WTC11 (cell line): ENCODE results near the gene CACTIN. TPM values are rescaled to one million over a fixed set of nuclear protein-coding genes. Genes with fewer than 3 reads are reported as not detected.

ENCODE experiments used
- ATAC-seq: fragments of 200-7000 bp; cut with Tn5 transposase; 2 replicates; pipeline ENCODE4 v1.10.0; 2021; ENCODE audit warnings: mild to moderate bottlenecking, moderate library complexity
- CTCF ChIA-PET: fragments of 300-600 bp; sonication (Branson Sonifier 250); formaldehyde crosslinking; loops from one replicate; lab custom pipeline; 2021; ENCODE audit warnings: antibody characterized with exemption; lab: Charles Lee
- POLR2A ChIA-PET: fragments of 350-600 bp; sonication (Branson Sonifier 250); formaldehyde crosslinking; loops from one replicate; lab custom pipeline; 2021; ENCODE audit warnings: antibody characterized with exemption; lab: Charles Lee
- DNase-seq: peaks from one replicate; pipeline ENCODE4 v3.0.0; 2021; ENCODE audit warnings: low spot score
- H3K27ac Mint-ChIP-seq: 2 replicates; pipeline ENCODE4 v1.8.0; 2021; ENCODE audit warnings: mixed read lengths
- H3K27me3 Mint-ChIP-seq: 2 replicates; pipeline ENCODE4 v1.8.0; 2021; ENCODE audit warnings: low read depth, mild to moderate bottlenecking, moderate library complexity, mixed read lengths
- H3K36me3 Mint-ChIP-seq: 2 replicates; pipeline ENCODE4 v1.8.0; 2021; ENCODE audit warnings: mixed read lengths
- H3K4me1 Mint-ChIP-seq: 2 replicates; pipeline ENCODE4 v1.8.0; 2022; ENCODE audit warnings: mixed read lengths
- H3K4me3 Mint-ChIP-seq: 2 replicates; pipeline ENCODE4 v1.8.0; 2021; ENCODE audit warnings: mild to moderate bottlenecking, moderate library complexity, mixed read lengths
- H3K9me3 Mint-ChIP-seq: 2 replicates; pipeline ENCODE4 v1.8.0; 2021; ENCODE audit warnings: mixed read lengths
- CBFB ChIP-seq: sonication (generic); formaldehyde crosslinking; IDR thresholded peaks from 2 replicates; pipeline ENCODE4 v1.8.1; 2022; ENCODE audit warnings: mild to moderate bottlenecking, low read depth, missing genetic modification reagents
- ELF4 ChIP-seq: sonication (generic); formaldehyde crosslinking; IDR thresholded peaks from 2 replicates; pipeline ENCODE4 v1.8.1; 2022; ENCODE audit warnings: low read depth, mild to moderate bottlenecking, moderate library complexity, missing genetic modification reagents
- EMX1 ChIP-seq: fragments of 250-450 bp; sonication (Bioruptor Pico); IDR thresholded peaks from 2 replicates; pipeline ENCODE4 v1.8.0; 2021; ENCODE audit warnings: mild to moderate bottlenecking
- FOXP1 ChIP-seq: sonication (generic); formaldehyde crosslinking; IDR thresholded peaks from 2 replicates; pipeline ENCODE4 v1.8.0; 2022; ENCODE audit warnings: missing genetic modification reagents, mild to moderate bottlenecking, moderate library complexity, borderline replicate concordance
- JUN ChIP-seq: sonication (generic); formaldehyde crosslinking; IDR thresholded peaks from 2 replicates; pipeline ENCODE4 v1.8.0; 2023; ENCODE audit warnings: mild to moderate bottlenecking, missing genetic modification reagents
- MXD4 ChIP-seq: fragments of 250-450 bp; sonication (Bioruptor Pico); IDR thresholded peaks from 2 replicates; pipeline ENCODE4 v1.8.0; 2021; ENCODE audit warnings: mild to moderate bottlenecking, moderate library complexity, borderline replicate concordance
- NFATC4 ChIP-seq: fragments of 250-450 bp; sonication (Bioruptor Pico); IDR thresholded peaks from 2 replicates; pipeline ENCODE4 v1.9.0; 2021; ENCODE audit warnings: mild to moderate bottlenecking
- NFE2L1 ChIP-seq: sonication (generic); formaldehyde crosslinking; IDR thresholded peaks from 2 replicates; pipeline ENCODE4 v1.8.1; 2023; ENCODE audit warnings: missing genetic modification reagents
- NR1H2 ChIP-seq: sonication (generic); formaldehyde crosslinking; IDR thresholded peaks from 2 replicates; pipeline ENCODE4 v1.9.0; 2021; ENCODE audit warnings: mild to moderate bottlenecking, moderate library complexity, missing genetic modification reagents
- NR2C2 ChIP-seq: sonication (generic); formaldehyde crosslinking; IDR thresholded peaks from 2 replicates; pipeline ENCODE4 v1.8.0; 2022; ENCODE audit warnings: mild to moderate bottlenecking, missing genetic modification reagents
- NR3C1 ChIP-seq: sonication (generic); formaldehyde crosslinking; conservative IDR thresholded peaks from 2 replicates; pipeline ENCODE4 v1.8.1; 2023; ENCODE audit warnings: low read depth, mild to moderate bottlenecking, missing genetic modification reagents
- OVOL2 ChIP-seq: fragments of 250-450 bp; sonication (Bioruptor Pico); IDR thresholded peaks from 2 replicates; pipeline ENCODE4 v1.9.0; 2021; ENCODE audit warnings: mild to moderate bottlenecking, borderline replicate concordance
- RORB ChIP-seq: fragments of 250-450 bp; sonication (Bioruptor Pico); IDR thresholded peaks from 2 replicates; pipeline ENCODE4 v1.9.0; 2021; ENCODE audit warnings: mild to moderate bottlenecking
- TCF7 ChIP-seq: sonication (generic); formaldehyde crosslinking; IDR thresholded peaks from 2 replicates; pipeline ENCODE4 v1.8.0; 2022; ENCODE audit warnings: mild to moderate bottlenecking, low read depth, missing genetic modification reagents, moderate library complexity
- ZNF138 ChIP-seq: sonication (generic); formaldehyde crosslinking; conservative IDR thresholded peaks from 2 replicates; pipeline ENCODE4 v1.8.1; 2022; ENCODE audit warnings: mild to moderate bottlenecking, moderate library complexity, missing genetic modification reagents
- ZNF219 ChIP-seq: sonication (generic); formaldehyde crosslinking; IDR thresholded peaks from 2 replicates; pipeline ENCODE4 v1.8.0; 2023; ENCODE audit warnings: missing genetic modification reagents, mild to moderate bottlenecking, borderline replicate concordance
- ZNF671 ChIP-seq: fragments of 250-450 bp; sonication (Bioruptor Pico); IDR thresholded peaks from 2 replicates; pipeline ENCODE4 v1.8.0; 2021; ENCODE audit warnings: mild to moderate bottlenecking
- total RNA-seq: library from RNA; stranded (reverse); gene quantifications from 3 replicates; pipeline ENCODE4 v1.2.3, GENCODE V29; 2021
- TF ChIP-seq, protein P1 (sequence below): fragments of 250-450 bp; sonication (Bioruptor Pico); IDR thresholded peaks from 2 replicates; pipeline ENCODE4 v1.9.0; 2021; ENCODE audit warnings: mild to moderate bottlenecking
- TF ChIP-seq, protein P2 (sequence below): fragments of 250-450 bp; sonication (Bioruptor Pico); IDR thresholded peaks from 2 replicates; pipeline ENCODE4 v1.9.0; 2021; ENCODE audit warnings: moderate library complexity, mild to moderate bottlenecking, inconsistent platforms, borderline replicate concordance
- TF ChIP-seq, protein P3 (sequence below): sonication (generic); formaldehyde crosslinking; IDR thresholded peaks from 2 replicates; pipeline ENCODE4 v1.8.1; 2022; ENCODE audit warnings: low read depth, missing genetic modification reagents, borderline replicate concordance
- TF ChIP-seq, protein P4 (sequence below): sonication (generic); formaldehyde crosslinking; IDR thresholded peaks from 2 replicates; pipeline ENCODE4 v1.8.0; 2023; ENCODE audit warnings: missing genetic modification reagents, mild to moderate bottlenecking, borderline replicate concordance
- TF ChIP-seq, protein P5 (sequence below): sonication (generic); formaldehyde crosslinking; IDR thresholded peaks from 2 replicates; pipeline ENCODE4 v1.8.0; 2023; ENCODE audit warnings: mild to moderate bottlenecking, missing genetic modification reagents

The CACTIN gene
- total RNA-seq, 1 experiment from 2014 or later: 42.2 TPM

DNA sequence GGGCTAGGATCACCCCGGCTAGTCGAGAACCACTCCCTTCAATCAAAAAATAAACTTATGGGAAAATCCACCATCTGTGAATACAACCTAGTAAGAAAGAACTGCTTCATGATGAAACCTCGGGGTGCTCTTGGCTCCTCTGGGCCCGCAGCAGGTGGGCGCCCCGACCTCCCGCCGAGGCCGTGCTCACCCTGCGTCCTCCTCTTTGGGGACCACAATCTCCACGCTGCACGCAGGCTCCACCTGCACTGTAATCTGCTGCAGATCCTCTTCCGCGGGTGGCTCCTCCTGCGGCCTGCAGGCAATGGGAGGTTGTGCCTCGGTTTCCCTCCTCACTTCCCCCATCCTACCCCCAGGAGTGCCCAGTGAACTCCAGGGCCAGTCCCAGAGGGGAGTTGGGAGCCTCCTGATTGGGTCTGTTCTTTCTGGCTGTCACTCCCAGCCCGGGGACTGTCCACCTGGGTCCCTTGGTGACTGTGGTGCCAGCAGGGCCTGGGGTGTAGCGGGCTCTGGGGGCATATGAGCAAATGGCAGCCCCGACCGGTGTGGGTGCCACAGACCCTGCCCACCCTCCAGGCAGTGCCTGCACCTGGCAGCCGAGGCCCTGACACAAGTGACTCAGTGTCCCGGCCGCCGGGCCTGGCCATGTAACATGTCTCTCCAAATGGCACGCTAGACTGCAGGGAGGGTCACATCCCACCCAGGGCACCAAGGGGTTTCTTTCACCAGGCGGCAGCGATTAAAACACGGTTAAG lies 15.1 kb upstream of the CACTIN start:
- CTCF ChIA-PET: no interaction called here
- no peak overlapping the region for H3K27ac Mint-ChIP-seq
- DNase-seq: no peak
- TF ChIP-seq CBFB (CRISPR knock-in tag) (no peak), NR3C1 (CRISPR knock-in tag) (no peak), ZNF219 (no peak)
- TF ChIP-seq, all 79 proteins: peak for 0
- ATAC-seq: no peak
- POLR2A ChIA-PET: no interaction called here
- Mint-ChIP-seq H3K9me3 (no peaks in the 10 kb centered on the region), H3K4me1 (no peaks in the 10 kb centered on the region), H3K4me3 (no peak overlapping the region), H3K27me3 (no peaks in the 10 kb centered on the region), H3K36me3 (peaks cover 10% of the 10 kb centered on the region; the same call in 1 of the 2 replicates)

DNA sequence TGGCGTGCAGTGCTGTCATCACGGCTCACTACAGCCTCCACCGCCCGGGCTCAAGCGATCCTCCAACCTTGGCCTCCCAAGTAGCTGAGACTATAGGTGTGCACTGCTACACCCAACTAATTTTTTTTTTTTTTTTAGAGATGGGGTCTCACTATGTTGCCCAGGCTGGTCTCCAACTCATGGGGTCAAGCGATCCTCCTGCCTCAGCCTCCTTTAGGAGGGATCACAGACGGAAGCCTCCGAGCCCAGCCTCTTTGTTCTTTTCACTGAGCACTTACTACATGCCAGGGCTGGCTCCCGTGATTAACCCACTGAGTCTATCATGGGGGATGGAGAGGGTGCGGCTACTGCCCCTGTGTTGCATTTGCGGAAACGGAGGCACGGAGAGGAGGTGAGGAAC lies 12.9 kb upstream of the CACTIN start:
- Mint-ChIP-seq H3K4me1 (no peaks in the 10 kb centered on the region), H3K27me3 (no peaks in the 10 kb centered on the region), H3K36me3 (peaks cover 10% of the 10 kb centered on the region; the same call in 1 of the 2 replicates), H3K9me3 (no peaks in the 10 kb centered on the region), H3K4me3 (no peak overlapping the region), H3K27ac (no peak overlapping the region)
- TF ChIP-seq, protein P1, sequence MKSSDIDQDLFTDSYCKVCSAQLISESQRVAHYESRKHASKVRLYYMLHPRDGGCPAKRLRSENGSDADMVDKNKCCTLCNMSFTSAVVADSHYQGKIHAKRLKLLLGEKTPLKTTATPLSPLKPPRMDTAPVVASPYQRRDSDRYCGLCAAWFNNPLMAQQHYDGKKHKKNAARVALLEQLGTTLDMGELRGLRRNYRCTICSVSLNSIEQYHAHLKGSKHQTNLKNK: no peak
- TF ChIP-seq OVOL2 (CRISPR knock-in tag): no peak
- TF ChIP-seq ZNF138 (CRISPR knock-in tag): no peak
- TF ChIP-seq, protein P2, sequence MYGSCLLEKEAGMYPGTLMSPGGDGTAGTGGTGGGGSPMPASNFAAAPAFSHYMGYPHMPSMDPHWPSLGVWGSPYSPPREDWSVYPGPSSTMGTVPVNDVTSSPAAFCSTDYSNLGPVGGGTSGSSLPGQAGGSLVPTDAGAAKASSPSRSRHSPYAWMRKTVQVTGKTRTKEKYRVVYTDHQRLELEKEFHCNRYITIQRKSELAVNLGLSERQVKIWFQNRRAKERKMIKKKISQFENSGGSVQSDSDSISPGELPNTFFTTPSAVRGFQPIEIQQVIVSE (CRISPR knock-in tag): no peak
- no peak for TF ChIP-seq ELF4
- TF ChIP-seq NFE2L1: no peak
- no peak for TF ChIP-seq JUN (CRISPR knock-in tag)
- no peak for TF ChIP-seq RORB
- no peak for TF ChIP-seq TCF7
- TF ChIP-seq EMX1 (CRISPR knock-in tag): no peak
- TF ChIP-seq FOXP1 (CRISPR knock-in tag): no peak
- no peak for TF ChIP-seq NR1H2 (CRISPR knock-in tag)
- no peak for TF ChIP-seq NR2C2 (CRISPR knock-in tag)
- TF ChIP-seq, protein P3, sequence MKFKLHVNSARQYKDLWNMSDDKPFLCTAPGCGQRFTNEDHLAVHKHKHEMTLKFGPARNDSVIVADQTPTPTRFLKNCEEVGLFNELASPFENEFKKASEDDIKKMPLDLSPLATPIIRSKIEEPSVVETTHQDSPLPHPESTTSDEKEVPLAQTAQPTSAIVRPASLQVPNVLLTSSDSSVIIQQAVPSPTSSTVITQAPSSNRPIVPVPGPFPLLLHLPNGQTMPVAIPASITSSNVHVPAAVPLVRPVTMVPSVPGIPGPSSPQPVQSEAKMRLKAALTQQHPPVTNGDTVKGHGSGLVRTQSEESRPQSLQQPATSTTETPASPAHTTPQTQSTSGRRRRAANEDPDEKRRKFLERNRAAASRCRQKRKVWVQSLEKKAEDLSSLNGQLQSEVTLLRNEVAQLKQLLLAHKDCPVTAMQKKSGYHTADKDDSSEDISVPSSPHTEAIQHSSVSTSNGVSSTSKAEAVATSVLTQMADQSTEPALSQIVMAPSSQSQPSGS (CRISPR knock-in tag): no peak
- TF ChIP-seq, protein P4, sequence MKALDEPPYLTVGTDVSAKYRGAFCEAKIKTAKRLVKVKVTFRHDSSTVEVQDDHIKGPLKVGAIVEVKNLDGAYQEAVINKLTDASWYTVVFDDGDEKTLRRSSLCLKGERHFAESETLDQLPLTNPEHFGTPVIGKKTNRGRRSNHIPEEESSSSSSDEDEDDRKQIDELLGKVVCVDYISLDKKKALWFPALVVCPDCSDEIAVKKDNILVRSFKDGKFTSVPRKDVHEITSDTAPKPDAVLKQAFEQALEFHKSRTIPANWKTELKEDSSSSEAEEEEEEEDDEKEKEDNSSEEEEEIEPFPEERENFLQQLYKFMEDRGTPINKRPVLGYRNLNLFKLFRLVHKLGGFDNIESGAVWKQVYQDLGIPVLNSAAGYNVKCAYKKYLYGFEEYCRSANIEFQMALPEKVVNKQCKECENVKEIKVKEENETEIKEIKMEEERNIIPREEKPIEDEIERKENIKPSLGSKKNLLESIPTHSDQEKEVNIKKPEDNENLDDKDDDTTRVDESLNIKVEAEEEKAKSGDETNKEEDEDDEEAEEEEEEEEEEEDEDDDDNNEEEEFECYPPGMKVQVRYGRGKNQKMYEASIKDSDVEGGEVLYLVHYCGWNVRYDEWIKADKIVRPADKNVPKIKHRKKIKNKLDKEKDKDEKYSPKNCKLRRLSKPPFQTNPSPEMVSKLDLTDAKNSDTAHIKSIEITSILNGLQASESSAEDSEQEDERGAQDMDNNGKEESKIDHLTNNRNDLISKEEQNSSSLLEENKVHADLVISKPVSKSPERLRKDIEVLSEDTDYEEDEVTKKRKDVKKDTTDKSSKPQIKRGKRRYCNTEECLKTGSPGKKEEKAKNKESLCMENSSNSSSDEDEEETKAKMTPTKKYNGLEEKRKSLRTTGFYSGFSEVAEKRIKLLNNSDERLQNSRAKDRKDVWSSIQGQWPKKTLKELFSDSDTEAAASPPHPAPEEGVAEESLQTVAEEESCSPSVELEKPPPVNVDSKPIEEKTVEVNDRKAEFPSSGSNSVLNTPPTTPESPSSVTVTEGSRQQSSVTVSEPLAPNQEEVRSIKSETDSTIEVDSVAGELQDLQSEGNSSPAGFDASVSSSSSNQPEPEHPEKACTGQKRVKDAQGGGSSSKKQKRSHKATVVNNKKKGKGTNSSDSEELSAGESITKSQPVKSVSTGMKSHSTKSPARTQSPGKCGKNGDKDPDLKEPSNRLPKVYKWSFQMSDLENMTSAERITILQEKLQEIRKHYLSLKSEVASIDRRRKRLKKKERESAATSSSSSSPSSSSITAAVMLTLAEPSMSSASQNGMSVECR (CRISPR knock-in tag): no peak
- no peak for TF ChIP-seq MXD4
- TF ChIP-seq, protein P5, sequence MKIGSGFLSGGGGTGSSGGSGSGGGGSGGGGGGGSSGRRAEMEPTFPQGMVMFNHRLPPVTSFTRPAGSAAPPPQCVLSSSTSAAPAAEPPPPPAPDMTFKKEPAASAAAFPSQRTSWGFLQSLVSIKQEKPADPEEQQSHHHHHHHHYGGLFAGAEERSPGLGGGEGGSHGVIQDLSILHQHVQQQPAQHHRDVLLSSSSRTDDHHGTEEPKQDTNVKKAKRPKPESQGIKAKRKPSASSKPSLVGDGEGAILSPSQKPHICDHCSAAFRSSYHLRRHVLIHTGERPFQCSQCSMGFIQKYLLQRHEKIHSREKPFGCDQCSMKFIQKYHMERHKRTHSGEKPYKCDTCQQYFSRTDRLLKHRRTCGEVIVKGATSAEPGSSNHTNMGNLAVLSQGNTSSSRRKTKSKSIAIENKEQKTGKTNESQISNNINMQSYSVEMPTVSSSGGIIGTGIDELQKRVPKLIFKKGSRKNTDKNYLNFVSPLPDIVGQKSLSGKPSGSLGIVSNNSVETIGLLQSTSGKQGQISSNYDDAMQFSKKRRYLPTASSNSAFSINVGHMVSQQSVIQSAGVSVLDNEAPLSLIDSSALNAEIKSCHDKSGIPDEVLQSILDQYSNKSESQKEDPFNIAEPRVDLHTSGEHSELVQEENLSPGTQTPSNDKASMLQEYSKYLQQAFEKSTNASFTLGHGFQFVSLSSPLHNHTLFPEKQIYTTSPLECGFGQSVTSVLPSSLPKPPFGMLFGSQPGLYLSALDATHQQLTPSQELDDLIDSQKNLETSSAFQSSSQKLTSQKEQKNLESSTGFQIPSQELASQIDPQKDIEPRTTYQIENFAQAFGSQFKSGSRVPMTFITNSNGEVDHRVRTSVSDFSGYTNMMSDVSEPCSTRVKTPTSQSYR (CRISPR knock-in tag): no peak
- no peak for TF ChIP-seq NFATC4 (CRISPR knock-in tag)
- no peak for TF ChIP-seq ZNF671 (CRISPR knock-in tag)
- DNase-seq: no peak
- ChIA-PET POLR2A (no interaction called here), CTCF (no interaction called here)
- no peak for ATAC-seq
